Neural crest cell (in vitro differentiated cells): ENCODE data around the gene MFAP5. TPM values are rescaled to one million over a fixed set of nuclear protein-coding genes. Genes with fewer than 3 reads are reported as not detected.

Experiments
- DNase-seq: peaks from one replicate; pipeline ENCODE4 v3.0.0; 2021; ENCODE audit warnings: low read depth, mixed read lengths, low spot score
- H3K27ac Mint-ChIP-seq: one replicate; pipeline ENCODE4 v1.8.0; 2021; ENCODE audit warnings: mild to moderate bottlenecking, mixed read lengths; ENCODE audit not compliant: unreplicated experiment
- H3K27me3 Mint-ChIP-seq: 2 replicates; pipeline ENCODE4 v1.8.0; 2021; ENCODE audit warnings: low read depth, mild to moderate bottlenecking, mixed read lengths
- H3K36me3 Mint-ChIP-seq: 2 replicates; pipeline ENCODE4 v1.8.0; 2021; ENCODE audit warnings: low read depth, mild to moderate bottlenecking, mixed read lengths
- H3K4me1 Mint-ChIP-seq: 2 replicates; pipeline ENCODE4 v1.8.0; 2021; ENCODE audit warnings: mixed read lengths
- H3K4me3 Mint-ChIP-seq: one replicate; pipeline ENCODE4 v1.8.0; 2021; ENCODE audit warnings: mild to moderate bottlenecking, mixed read lengths
- H3K9me3 Mint-ChIP-seq: 2 replicates; pipeline ENCODE4 v1.8.0; 2021; ENCODE audit warnings: mixed read lengths
- total RNA-seq: library from RNA; stranded (reverse); gene quantifications from 2 replicates; pipeline ENCODE4 v1.2.1, GENCODE V29; 2021
- TF ChIP-seq, protein P1 (sequence below): fragments of 200-600 bp; sonication (generic); conservative IDR thresholded peaks from 2 replicates; pipeline ENCODE4 v1.5.0; 2021; ENCODE audit warnings: antibody characterized with exemption, mild to moderate bottlenecking

The MFAP5 gene
- total RNA-seq, 1 donor from 2014 or later = not detected

DNA sequence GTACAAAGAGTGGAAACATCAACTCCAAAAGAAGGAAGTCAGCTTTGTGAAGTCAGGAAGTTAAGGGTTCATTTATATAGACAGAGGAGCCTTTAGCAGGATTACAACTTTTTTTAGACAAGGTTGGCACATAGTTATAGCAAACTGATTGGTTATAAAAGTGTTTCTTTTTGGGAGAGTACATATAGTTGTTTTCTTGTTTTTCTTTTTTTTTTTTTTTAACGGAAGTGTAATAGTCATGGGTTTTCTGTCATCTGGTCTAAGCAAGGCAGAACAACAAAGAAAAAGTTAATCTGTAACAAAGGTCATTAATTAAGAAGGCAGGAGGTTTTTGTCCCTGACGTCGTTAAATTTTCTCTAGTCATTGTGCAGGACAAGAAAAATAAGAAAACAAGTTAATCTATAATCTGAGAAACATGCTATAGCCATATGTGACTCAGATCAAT, 13.0 kb upstream of the MFAP5 start:
- Mint-ChIP-seq H3K27ac (no peak overlapping the region), H3K4me1 (peaks cover 2% of the 10 kb centered on the region), H3K9me3 (no peaks in the 10 kb centered on the region), H3K4me3 (no peak overlapping the region), H3K36me3 (no peaks in the 10 kb centered on the region), H3K27me3 (no peaks in the 10 kb centered on the region)
- TF ChIP-seq, protein P1, sequence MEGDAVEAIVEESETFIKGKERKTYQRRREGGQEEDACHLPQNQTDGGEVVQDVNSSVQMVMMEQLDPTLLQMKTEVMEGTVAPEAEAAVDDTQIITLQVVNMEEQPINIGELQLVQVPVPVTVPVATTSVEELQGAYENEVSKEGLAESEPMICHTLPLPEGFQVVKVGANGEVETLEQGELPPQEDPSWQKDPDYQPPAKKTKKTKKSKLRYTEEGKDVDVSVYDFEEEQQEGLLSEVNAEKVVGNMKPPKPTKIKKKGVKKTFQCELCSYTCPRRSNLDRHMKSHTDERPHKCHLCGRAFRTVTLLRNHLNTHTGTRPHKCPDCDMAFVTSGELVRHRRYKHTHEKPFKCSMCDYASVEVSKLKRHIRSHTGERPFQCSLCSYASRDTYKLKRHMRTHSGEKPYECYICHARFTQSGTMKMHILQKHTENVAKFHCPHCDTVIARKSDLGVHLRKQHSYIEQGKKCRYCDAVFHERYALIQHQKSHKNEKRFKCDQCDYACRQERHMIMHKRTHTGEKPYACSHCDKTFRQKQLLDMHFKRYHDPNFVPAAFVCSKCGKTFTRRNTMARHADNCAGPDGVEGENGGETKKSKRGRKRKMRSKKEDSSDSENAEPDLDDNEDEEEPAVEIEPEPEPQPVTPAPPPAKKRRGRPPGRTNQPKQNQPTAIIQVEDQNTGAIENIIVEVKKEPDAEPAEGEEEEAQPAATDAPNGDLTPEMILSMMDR = no peak
- no peak for DNase-seq

DNA sequence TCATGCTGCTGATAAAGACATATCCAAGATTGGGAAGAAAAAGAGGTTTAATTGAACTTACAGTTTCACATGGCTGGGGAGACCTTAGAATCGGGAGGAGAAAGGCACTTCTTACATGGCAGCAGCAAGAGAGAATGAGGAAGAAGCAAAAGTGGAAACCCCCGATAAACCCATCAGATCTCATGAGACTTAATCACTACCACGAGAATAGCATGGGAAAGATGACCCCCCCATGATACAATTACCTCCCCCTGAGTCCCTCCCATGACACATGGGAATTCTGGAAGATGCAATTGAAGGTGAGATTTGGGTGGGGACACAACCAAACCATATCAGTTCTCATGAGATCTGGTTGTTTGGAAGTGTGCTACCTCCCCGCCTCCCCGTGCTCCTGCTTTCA, 9.8 kb upstream of the MFAP5 start:
- Mint-ChIP-seq H3K4me3 (no peak overlapping the region), H3K9me3 (peaks cover 2% of the 10 kb centered on the region), H3K27ac (no peak overlapping the region), H3K4me1 (no peaks in the 10 kb centered on the region), H3K36me3 (no peaks in the 10 kb centered on the region), H3K27me3 (no peaks in the 10 kb centered on the region)
- TF ChIP-seq, protein P1 = no peak
- no peak for DNase-seq

DNA sequence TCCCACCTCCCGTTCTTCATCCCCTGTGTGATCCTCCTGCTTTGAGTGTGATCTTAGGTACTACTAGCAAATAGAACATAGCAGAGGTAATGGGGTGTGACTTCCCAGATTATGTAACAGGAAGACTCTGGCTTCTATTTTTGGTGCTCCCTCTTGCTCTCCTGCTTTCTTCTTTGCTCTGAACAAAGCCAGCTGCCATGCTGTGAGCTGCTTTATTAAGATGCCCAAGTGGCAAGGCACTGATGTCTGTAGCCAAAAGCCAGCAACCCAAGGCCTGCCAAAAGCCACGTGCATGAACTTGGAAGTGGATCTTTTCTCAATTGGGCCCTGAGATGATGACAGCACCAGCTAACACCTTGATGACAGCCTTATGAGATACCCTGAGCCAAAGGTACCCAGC, 5.8 kb upstream of the MFAP5 start:
- Mint-ChIP-seq H3K36me3 (no peaks in the 10 kb centered on the region), H3K4me1 (no peaks in the 10 kb centered on the region), H3K9me3 (peaks cover 2% of the 10 kb centered on the region), H3K4me3 (no peak overlapping the region), H3K27me3 (no peaks in the 10 kb centered on the region), H3K27ac (no peak overlapping the region)
- TF ChIP-seq, protein P1 = no peak
- DNase-seq = no peak

DNA sequence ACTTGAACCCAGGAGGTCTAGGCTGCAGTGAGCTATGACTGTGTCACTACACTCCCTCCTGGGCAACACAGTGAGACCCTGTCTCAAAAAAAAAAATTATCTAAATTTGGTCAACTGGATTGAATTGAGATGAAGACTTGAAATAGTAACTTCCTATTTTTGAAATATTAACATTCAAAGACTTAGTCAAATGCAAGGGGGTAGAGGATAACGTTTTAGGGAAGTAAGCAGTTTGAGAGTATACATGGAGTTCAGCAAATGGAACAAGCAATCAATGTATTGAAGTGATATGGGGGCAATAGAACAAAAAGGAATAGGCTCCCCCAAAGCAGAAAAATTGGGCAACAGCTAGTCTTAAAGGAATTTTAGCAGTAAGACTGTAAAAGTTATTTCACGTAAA, 4.6 kb upstream of the MFAP5 start:
- TF ChIP-seq, protein P1 = no peak

DNA sequence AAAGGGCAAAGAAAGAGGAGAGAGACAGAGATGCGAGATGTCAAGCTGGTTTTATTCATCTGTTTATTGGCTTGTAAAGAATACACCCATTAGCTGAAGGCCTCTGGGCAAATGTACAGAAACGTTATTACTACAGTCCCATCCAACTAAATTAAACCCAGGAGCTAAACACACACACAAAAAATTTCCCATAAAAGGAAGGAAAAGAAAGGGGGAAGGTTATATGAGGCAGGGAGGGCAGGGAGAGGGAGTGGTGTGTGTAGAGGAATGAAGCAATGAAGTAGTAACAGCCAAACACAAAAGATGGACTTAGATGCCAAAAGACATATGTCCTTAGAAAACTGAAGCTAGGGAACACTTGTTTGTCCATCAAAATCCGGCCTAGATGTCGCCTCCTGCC, 3.1 kb upstream of the MFAP5 start:
- Mint-ChIP-seq H3K36me3 (no peaks in the 10 kb centered on the region), H3K27me3 (no peaks in the 10 kb centered on the region)

More for the DNA sequence above, 4.6 kb upstream of the MFAP5 start:
- DNase-seq = no peak
- no peaks in the 10 kb centered on the region for H3K4me1 Mint-ChIP-seq
- no peak overlapping the region for H3K4me3 Mint-ChIP-seq
- no peaks in the 10 kb centered on the region for H3K27me3 Mint-ChIP-seq
- H3K27ac Mint-ChIP-seq = no peak overlapping the region
- H3K36me3 Mint-ChIP-seq = no peaks in the 10 kb centered on the region
- peaks cover 2% of the 10 kb centered on the region for H3K9me3 Mint-ChIP-seq

More for the DNA sequence above, 3.1 kb upstream of the MFAP5 start:
- Mint-ChIP-seq H3K4me3 (no peak overlapping the region), H3K4me1 (no peaks in the 10 kb centered on the region), H3K9me3 (peaks cover 2% of the 10 kb centered on the region), H3K27ac (no peak overlapping the region)
- no peak for DNase-seq
- TF ChIP-seq, protein P1 = no peak
